ENCODE results near the gene HNRNPD.

DNA sequence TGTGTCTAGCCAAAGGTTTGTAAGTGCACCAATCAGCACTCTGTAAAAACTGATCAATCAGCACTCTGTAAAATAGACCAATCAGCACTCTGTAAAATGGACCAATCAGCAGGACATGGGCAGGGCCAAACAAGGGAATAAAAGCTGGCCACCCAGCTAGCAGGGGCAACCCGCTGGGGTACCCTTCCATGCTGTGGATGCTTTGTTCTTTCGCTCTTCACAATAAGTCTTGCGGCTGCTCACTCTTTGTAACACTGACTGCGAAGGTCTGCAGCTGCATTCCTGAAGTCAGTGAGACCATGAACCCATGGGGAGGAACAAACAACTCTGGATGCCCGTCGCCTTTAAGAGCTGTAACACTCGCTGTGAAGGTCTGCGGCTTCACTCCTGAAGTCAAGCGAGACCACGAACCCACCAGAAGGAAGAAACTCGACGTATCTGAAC, 42.2 kb upstream of the HNRNPD start:
- TF ChIP-seq, protein P1, sequence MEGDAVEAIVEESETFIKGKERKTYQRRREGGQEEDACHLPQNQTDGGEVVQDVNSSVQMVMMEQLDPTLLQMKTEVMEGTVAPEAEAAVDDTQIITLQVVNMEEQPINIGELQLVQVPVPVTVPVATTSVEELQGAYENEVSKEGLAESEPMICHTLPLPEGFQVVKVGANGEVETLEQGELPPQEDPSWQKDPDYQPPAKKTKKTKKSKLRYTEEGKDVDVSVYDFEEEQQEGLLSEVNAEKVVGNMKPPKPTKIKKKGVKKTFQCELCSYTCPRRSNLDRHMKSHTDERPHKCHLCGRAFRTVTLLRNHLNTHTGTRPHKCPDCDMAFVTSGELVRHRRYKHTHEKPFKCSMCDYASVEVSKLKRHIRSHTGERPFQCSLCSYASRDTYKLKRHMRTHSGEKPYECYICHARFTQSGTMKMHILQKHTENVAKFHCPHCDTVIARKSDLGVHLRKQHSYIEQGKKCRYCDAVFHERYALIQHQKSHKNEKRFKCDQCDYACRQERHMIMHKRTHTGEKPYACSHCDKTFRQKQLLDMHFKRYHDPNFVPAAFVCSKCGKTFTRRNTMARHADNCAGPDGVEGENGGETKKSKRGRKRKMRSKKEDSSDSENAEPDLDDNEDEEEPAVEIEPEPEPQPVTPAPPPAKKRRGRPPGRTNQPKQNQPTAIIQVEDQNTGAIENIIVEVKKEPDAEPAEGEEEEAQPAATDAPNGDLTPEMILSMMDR (IDR thresholded peaks at IDR 0.05; ENCODE audit: extremely low read depth in 1 of 2, insufficient read depth in 1 of 2, low read depth in 1 of 2, low read length in 2 of 2), result no peak
- TF ChIP-seq, protein P2, sequence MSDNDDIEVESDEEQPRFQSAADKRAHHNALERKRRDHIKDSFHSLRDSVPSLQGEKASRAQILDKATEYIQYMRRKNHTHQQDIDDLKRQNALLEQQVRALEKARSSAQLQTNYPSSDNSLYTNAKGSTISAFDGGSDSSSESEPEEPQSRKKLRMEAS (IDR thresholded peaks at IDR 0.05; ENCODE audit: insufficient read depth, insufficient read length), result no peak
- TF ChIP-seq FOS (IDR thresholded peaks at IDR 0.05; ENCODE audit: borderline replicate concordance, insufficient read depth, low read length) (no peak), POLR2AphosphoS5 (IDR thresholded peaks at IDR 0.05; ENCODE audit: insufficient read depth, low read depth, low read length) (no peak), POLR2A (IDR thresholded peaks at IDR 0.05; ENCODE audit: low read depth, low read length) (no peak)

Data from endothelial cell of umbilical vein (primary cell).